ENCODE data around the gene SETBP1. TPM values are rescaled to one million over a fixed set of nuclear protein-coding genes. Genes with fewer than 3 reads are reported as not detected.

The SETBP1 gene
- total RNA-seq, 1 donor from 2014 or later = 13.6 TPM

- Histone ChIP-seq H3K4me3 (ENCODE audit: low read length in 3 of 3) (no peak overlapping the region), H3K27ac (ENCODE audit: low read depth, low read length) (no peak overlapping the region), H3K9ac (ENCODE audit: low read depth in 1 of 3, low read length in 3 of 3) (no peak overlapping the region), H3K4me1 (ENCODE audit: control insufficient read depth in 3 of 3, insufficient read depth in 3 of 3, low read length in 3 of 3) (peaks cover 35 to 50% (median 40%) of the 10 kb centered on the region in 3 donors), H3K36me3 (ENCODE audit: control insufficient read depth in 3 of 3, insufficient read depth in 3 of 3, low read length in 3 of 3) (no peaks in the 10 kb centered on the region), H3K9me3 (ENCODE audit: control insufficient read depth in 3 of 3, low read length in 3 of 3) (no peaks in the 10 kb centered on the region), H3K27me3 (ENCODE audit: control insufficient read depth in 3 of 3, insufficient read depth in 3 of 3, low read length in 3 of 3) (no peaks in the 10 kb centered on the region)
These were observed 143.1 kb downstream of the SETBP1 start for GRCh38 chr18:44823782-44824181.

GRCh38 chr18:44824884-44825283, 144.2 kb downstream of the SETBP1 start:
- Histone ChIP-seq H3K36me3 (ENCODE audit: control insufficient read depth in 3 of 3, insufficient read depth in 3 of 3, low read length in 3 of 3) (no peaks in the 10 kb centered on the region), H3K27me3 (ENCODE audit: control insufficient read depth in 3 of 3, insufficient read depth in 3 of 3, low read length in 3 of 3) (no peaks in the 10 kb centered on the region), H3K27ac (ENCODE audit: low read depth, low read length) (no peak overlapping the region), H3K4me1 (ENCODE audit: control insufficient read depth in 3 of 3, insufficient read depth in 3 of 3, low read length in 3 of 3) (peaks cover 27 to 39% (median 34%) of the 10 kb centered on the region in 3 donors), H3K4me3 (ENCODE audit: low read length in 3 of 3) (no peak overlapping the region), H3K9me3 (ENCODE audit: control insufficient read depth in 3 of 3, low read length in 3 of 3) (no peaks in the 10 kb centered on the region), H3K9ac (ENCODE audit: low read depth in 1 of 3, low read length in 3 of 3) (no peak overlapping the region)

- Histone ChIP-seq H3K27me3 (ENCODE audit: control insufficient read depth in 3 of 3, insufficient read depth in 3 of 3, low read length in 3 of 3) (no peaks in the 10 kb centered on the region), H3K4me3 (ENCODE audit: low read length in 3 of 3) (no peak overlapping the region), H3K9ac (ENCODE audit: low read depth in 1 of 3, low read length in 3 of 3) (peak overlapping the region; percentile 46 to 66 (median 55)), H3K36me3 (ENCODE audit: control insufficient read depth in 3 of 3, insufficient read depth in 3 of 3, low read length in 3 of 3) (no peaks in the 10 kb centered on the region), H3K27ac (ENCODE audit: low read depth, low read length) (peak overlapping the region; percentile 70), H3K9me3 (ENCODE audit: control insufficient read depth in 3 of 3, low read length in 3 of 3) (no peaks in the 10 kb centered on the region), H3K4me1 (ENCODE audit: control insufficient read depth in 3 of 3, insufficient read depth in 3 of 3, low read length in 3 of 3) (peaks cover 17 to 41% (median 30%) of the 10 kb centered on the region in 3 donors)
These were observed 146.0 kb downstream of the SETBP1 start for GRCh38 chr18:44826418-44827259.

- no peaks in the 10 kb centered on the region for H3K36me3 ChIP-seq (ENCODE audit: control insufficient read depth in 3 of 3, insufficient read depth in 3 of 3, low read length in 3 of 3)
- no peak overlapping the region for H3K4me3 ChIP-seq (ENCODE audit: low read length in 3 of 3)
- H3K9me3 ChIP-seq (ENCODE audit: control insufficient read depth in 3 of 3, low read length in 3 of 3) = no peaks in the 10 kb centered on the region
- peaks cover 24 to 55% (median 33%) of the 10 kb centered on the region in 3 donors for H3K4me1 ChIP-seq (ENCODE audit: control insufficient read depth in 3 of 3, insufficient read depth in 3 of 3, low read length in 3 of 3)
- no peak overlapping the region for H3K9ac ChIP-seq (ENCODE audit: low read depth in 1 of 3, low read length in 3 of 3)
- no peak overlapping the region for H3K27ac ChIP-seq (ENCODE audit: low read depth, low read length)
- no peaks in the 10 kb centered on the region for H3K27me3 ChIP-seq (ENCODE audit: control insufficient read depth in 3 of 3, insufficient read depth in 3 of 3, low read length in 3 of 3)
These were observed 147.4 kb downstream of the SETBP1 start for GRCh38 chr18:44828080-44828479.

- Histone ChIP-seq H3K4me3 (ENCODE audit: low read length in 3 of 3) (no peak overlapping the region), H3K36me3 (ENCODE audit: control insufficient read depth in 3 of 3, insufficient read depth in 3 of 3, low read length in 3 of 3) (no peaks in the 10 kb centered on the region), H3K4me1 (ENCODE audit: control insufficient read depth in 3 of 3, insufficient read depth in 3 of 3, low read length in 3 of 3) (peaks cover 34 to 62% (median 36%) of the 10 kb centered on the region in 3 donors), H3K27me3 (ENCODE audit: control insufficient read depth in 3 of 3, insufficient read depth in 3 of 3, low read length in 3 of 3) (no peaks in the 10 kb centered on the region), H3K9me3 (ENCODE audit: control insufficient read depth in 3 of 3, low read length in 3 of 3) (no peaks in the 10 kb centered on the region), H3K27ac (ENCODE audit: low read depth, low read length) (no peak overlapping the region), H3K9ac (ENCODE audit: low read depth in 1 of 3, low read length in 3 of 3) (no peak overlapping the region)
These were observed 149.9 kb downstream of the SETBP1 start for GRCh38 chr18:44830581-44830980.

GRCh38 chr18:44833786-44834185, 153.1 kb downstream of the SETBP1 start:
- no peaks in the 10 kb centered on the region for H3K9me3 ChIP-seq (ENCODE audit: control insufficient read depth in 3 of 3, low read length in 3 of 3)
- no peaks in the 10 kb centered on the region for H3K36me3 ChIP-seq (ENCODE audit: control insufficient read depth in 3 of 3, insufficient read depth in 3 of 3, low read length in 3 of 3)
- no peak overlapping the region for H3K9ac ChIP-seq (ENCODE audit: low read depth in 1 of 3, low read length in 3 of 3)
- H3K4me1 ChIP-seq (ENCODE audit: control insufficient read depth in 3 of 3, insufficient read depth in 3 of 3, low read length in 3 of 3) = peaks cover 38 to 56% (median 42%) of the 10 kb centered on the region in 3 donors
- H3K27me3 ChIP-seq (ENCODE audit: control insufficient read depth in 3 of 3, insufficient read depth in 3 of 3, low read length in 3 of 3) = no peaks in the 10 kb centered on the region
- no peak overlapping the region for H3K27ac ChIP-seq (ENCODE audit: low read depth, low read length)
- no peak overlapping the region for H3K4me3 ChIP-seq (ENCODE audit: low read length in 3 of 3)

- Histone ChIP-seq H3K27me3 (ENCODE audit: control insufficient read depth in 3 of 3, insufficient read depth in 3 of 3, low read length in 3 of 3) (no peaks in the 10 kb centered on the region), H3K9ac (ENCODE audit: low read depth in 1 of 3, low read length in 3 of 3) (no peak overlapping the region), H3K4me3 (ENCODE audit: low read length in 3 of 3) (no peak overlapping the region), H3K4me1 (ENCODE audit: control insufficient read depth in 3 of 3, insufficient read depth in 3 of 3, low read length in 3 of 3) (peaks cover 46 to 66% (median 53%) of the 10 kb centered on the region in 3 donors), H3K27ac (ENCODE audit: low read depth, low read length) (no peak overlapping the region), H3K36me3 (ENCODE audit: control insufficient read depth in 3 of 3, insufficient read depth in 3 of 3, low read length in 3 of 3) (no peaks in the 10 kb centered on the region), H3K9me3 (ENCODE audit: control insufficient read depth in 3 of 3, low read length in 3 of 3) (no peaks in the 10 kb centered on the region)
These were observed 154.3 kb downstream of the SETBP1 start for GRCh38 chr18:44834867-44835469.

GRCh38 chr18:44835703-44836102, 155.0 kb downstream of the SETBP1 start:
- H3K4me3 ChIP-seq (ENCODE audit: low read length in 3 of 3) = no peak overlapping the region
- H3K9me3 ChIP-seq (ENCODE audit: control insufficient read depth in 3 of 3, low read length in 3 of 3) = no peaks in the 10 kb centered on the region
- H3K4me1 ChIP-seq (ENCODE audit: control insufficient read depth in 3 of 3, insufficient read depth in 3 of 3, low read length in 3 of 3) = peaks cover 50 to 68% (median 56%) of the 10 kb centered on the region in 3 donors
- H3K36me3 ChIP-seq (ENCODE audit: control insufficient read depth in 3 of 3, insufficient read depth in 3 of 3, low read length in 3 of 3) = no peaks in the 10 kb centered on the region
- peak overlapping the region in 1 of 3 donors; percentile 13 for H3K9ac ChIP-seq (ENCODE audit: low read depth in 1 of 3, low read length in 3 of 3)
- no peaks in the 10 kb centered on the region for H3K27me3 ChIP-seq (ENCODE audit: control insufficient read depth in 3 of 3, insufficient read depth in 3 of 3, low read length in 3 of 3)
- no peak overlapping the region for H3K27ac ChIP-seq (ENCODE audit: low read depth, low read length)

- Histone ChIP-seq H3K27ac (ENCODE audit: low read depth, low read length) (no peak overlapping the region), H3K9me3 (ENCODE audit: control insufficient read depth in 3 of 3, low read length in 3 of 3) (no peaks in the 10 kb centered on the region), H3K9ac (ENCODE audit: low read depth in 1 of 3, low read length in 3 of 3) (no peak overlapping the region), H3K27me3 (ENCODE audit: control insufficient read depth in 3 of 3, insufficient read depth in 3 of 3, low read length in 3 of 3) (no peaks in the 10 kb centered on the region), H3K36me3 (ENCODE audit: control insufficient read depth in 3 of 3, insufficient read depth in 3 of 3, low read length in 3 of 3) (no peaks in the 10 kb centered on the region), H3K4me3 (ENCODE audit: low read length in 3 of 3) (no peak overlapping the region), H3K4me1 (ENCODE audit: control insufficient read depth in 3 of 3, insufficient read depth in 3 of 3, low read length in 3 of 3) (peaks cover 47 to 67% (median 56%) of the 10 kb centered on the region in 3 donors)
These were observed 155.6 kb downstream of the SETBP1 start for GRCh38 chr18:44836263-44836662.

Data from skeletal muscle tissue (tissue), 4 donors.